Islet of Langerhans (tissue), 1 donor: ENCODE results near the gene PHTF2.

Experiments
- FAIRE-seq: peaks from one replicate; lab custom pipeline; 2011; peaks lifted over from hg19 to GRCh38; lab: Jason Lieb, UNC

Gene PHTF2

DNA sequence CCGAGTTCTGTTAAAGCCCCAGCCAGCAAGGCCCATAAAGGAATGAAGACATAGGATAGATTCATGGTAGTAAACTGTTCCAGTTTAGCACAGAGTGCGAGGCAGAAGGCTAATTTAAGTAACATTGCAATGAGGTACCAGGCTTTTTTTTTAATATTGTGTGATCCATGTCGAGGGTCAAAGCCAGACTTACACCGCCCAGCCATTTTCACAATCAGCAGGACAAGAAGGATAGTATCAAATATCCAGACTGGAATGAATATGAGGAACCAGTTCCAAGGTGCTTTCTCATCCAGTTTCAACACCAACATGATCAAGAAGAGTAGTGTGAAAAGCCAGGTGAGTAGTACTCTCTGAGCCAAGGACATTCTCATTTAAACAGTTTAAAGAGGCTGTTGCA is 4.6 kb upstream of the PHTF2 start:
- FAIRE-seq = no peak

DNA sequence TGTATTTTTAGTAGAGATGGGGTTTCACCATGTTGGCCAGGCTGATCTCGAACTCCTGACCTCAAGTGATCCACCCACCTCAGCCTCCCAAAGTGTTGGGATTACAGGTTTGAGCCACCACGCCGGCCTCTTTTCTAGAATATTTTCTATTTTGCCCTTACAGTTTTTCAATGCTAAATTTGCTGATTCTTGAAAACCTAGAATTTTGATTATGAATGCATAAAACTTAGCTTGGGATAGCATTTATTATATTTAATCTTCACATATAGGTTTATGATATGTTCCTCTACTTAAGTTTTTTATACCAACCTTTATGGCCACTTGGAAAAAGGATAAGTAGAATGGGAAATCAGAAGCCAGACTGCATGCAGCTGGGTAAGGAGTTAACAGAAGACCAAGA is 2.5 kb upstream of the PHTF2 start:
- FAIRE-seq = no peak

DNA sequence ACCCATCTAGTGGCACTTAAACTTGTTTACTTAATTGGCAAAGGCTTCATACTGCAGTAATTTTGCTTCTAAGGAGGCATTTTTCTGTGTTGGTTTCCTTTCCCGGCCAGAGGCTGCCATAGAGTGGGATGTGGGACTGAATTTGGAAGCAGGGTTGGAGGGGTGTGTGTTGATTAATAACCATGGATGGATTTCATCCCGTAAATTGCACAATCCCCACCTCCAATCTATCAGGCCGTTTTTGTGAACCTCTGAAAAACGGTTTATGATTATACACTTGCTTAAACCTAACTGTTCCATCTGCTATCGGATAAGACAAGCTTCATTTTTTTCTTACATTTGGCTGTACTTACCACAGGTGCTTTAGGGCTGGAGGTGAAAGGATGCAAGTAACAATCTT is 1.6 kb upstream of the PHTF2 start:
- no peak for FAIRE-seq

DNA sequence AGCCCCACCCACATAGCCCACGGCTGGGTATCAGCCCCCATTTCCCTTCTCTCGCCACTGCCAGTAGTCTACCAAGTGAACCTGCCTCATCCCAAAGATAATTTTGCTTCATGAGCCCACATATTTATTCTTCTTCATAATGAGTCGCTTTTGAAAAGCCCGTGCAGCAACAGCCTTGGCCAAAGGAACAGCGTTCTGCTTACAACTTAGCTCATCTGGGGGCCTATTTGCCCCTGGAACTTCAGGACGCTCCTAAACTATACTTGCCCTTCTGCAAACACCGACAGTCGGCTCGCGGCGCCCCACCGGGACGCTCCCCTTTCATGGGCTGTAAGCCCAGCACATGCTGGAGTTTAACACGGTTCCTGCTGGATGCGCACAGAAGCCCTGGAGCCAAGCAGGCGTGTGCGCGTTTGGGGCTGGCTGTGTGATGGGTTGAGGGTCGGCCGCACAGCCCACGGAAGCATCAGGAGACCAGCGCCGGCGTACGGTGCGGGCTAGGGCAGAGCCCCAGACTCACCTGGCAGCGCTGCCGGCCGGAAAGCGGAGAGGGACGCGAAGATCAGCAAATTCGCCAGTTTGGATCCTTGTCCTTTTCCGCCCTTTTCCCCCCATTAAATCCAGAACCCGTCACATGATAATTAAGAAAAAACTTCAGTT is 709 bp upstream of the PHTF2 start:
- no peak for FAIRE-seq

DNA sequence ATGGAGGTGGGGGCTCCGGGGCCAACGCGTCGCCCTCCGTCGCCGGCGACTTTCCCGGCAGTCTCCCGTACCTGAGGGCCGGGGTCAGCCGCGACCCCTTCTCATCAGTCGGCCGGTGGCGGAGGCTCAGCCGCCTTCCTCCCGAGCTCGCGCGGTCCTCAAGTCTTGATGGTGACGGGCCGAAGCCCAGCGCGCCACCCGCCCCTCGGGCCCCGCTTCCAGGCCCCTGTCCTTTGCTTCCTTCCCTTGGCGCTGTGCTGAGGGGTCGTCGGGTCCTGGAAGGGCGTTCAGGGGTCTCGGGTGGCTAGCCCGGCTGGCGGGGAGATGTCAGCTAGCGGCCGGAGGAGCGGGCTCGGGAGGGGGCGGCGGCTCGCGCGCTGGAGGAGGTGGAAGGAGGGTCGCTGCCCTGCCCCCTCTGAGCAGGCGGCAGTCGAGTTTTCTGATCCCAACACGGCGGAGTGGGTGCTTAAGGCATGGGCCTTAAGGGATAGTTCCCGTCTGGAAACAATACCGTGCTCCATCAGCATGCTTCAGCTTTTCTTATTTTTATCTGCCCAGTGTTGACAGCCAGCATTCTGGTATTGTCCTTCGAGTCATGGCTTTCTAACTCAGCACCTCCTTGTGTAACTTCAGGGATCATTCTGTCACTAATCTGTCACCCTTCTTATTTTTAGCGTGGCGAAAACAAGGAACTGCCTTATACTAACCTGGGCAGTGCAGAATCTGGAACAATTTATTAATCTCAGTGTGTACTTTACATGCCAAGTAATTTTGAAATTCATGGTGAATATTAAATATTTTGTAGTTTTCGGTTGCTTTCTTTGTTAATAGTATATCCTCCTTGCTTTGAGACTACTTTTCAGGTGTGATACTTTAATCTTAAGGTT is 748 bp downstream of the PHTF2 start:
- no peak for FAIRE-seq

DNA sequence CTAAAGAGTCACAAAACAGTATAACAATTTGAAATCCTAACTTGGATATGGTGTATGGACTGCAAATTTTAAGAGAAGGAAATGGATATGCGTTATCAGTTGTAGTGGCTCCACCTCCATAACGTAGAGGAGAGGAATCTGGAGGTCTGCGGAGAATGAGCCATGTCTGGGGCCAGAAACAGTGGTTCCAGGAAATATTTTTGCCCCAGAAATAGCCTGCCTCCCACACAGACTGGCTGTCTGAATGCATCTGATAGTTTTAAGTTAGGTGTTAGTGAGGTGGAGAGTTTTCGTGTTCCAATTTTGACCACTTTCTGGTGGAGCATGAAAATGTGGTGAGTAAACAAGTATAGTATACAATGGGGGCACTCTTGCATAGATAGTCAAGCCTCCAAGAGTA is 1.6 kb downstream of the PHTF2 start:
- FAIRE-seq = no peak

DNA sequence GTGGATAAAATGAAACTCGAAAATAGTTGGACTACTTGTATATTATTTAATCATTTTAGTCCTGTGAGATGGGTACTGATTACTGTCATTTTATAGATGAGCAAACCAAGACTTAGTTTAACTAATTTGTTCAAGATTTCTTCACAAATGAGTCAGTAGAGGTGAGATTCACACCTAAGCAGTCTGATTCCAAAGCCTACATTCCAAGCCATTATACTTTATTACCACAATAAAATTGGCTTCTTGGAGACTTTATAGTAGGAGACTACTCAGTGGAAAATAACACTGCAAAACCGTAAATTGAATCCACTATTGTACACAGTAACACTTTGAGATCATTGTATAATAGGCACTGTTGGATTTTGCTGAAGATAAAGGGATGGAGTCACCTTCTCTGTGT is 2.2 kb downstream of the PHTF2 start:
- no peak for FAIRE-seq

DNA sequence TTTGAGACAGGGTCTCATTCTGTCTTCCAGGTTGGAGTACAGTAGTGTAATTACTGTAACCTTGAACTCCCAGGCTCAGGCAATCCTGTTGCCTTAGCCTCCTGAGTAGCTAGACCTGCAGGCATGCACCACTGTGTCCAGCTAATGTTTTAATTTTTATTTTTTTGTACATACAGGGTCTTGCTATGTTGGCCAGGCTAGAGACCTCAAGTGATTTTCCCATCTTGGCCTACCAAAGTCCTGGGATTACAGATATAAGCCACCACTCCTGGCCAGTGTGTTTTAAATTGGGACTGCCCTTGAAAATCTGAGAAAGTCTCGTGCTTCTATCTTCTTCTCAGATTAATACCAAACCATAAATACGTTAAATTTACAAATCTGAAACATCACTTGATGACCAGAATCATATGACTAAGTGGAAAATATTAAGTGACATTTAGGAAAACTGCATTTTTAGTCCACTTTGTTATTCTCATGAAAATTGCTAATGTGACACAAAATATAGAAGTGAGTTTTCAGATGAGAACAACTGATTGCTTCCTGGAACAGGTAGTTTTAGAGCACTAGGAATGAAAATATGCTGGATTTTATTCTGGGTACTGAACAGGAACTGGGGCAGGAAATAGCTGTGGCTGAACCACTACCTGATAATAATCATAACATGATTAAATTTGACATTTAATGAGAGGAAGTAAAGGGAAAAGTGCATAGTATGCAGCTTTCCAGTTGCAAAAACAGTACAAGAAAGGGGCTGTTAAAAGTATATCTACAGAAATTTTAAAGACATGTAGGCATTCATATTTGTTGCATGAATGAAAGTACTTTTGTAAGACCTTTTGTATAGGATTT is 4.2 kb downstream of the PHTF2 start:
- no peak for FAIRE-seq

DNA sequence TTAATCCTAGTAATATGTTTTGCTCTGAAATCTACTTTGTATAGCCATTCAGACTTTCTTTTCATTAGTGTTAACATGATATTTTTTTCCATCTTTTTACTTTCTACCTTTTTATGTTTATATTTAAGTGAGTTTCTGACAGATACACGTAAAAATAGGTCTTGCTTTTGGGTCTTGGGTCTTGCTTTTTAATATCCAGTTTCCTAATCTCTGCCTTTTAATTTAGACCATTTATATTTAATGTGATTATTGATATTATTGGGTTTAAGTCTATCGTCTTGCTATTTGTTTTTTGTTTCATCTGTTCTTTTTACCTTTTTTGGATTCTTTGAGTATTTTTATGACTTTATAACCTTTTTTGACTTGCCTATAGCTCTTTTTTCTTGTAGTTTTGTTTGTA is 7.9 kb downstream of the PHTF2 start:
- peak; percentile 33 for FAIRE-seq

DNA sequence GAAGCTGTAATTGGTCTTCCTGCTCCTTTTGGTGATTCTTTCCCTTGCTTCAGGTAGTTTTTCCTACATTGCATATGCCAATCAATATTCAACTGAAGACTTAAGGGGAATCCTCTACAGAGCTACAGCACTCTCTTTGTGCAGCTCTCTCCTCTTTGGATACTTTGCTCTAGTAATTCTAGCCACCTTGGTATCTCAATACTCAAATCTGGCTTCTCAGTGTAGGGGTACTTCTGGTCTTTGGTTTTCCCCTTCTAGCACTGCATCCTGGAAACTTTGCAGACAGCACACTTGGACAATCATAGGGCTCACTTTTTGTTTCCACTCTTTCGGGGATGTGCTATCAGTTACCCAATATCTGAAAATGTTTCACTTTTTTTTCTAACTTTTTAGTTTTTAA is 9.9 kb downstream of the PHTF2 start:
- no peak for FAIRE-seq

DNA sequence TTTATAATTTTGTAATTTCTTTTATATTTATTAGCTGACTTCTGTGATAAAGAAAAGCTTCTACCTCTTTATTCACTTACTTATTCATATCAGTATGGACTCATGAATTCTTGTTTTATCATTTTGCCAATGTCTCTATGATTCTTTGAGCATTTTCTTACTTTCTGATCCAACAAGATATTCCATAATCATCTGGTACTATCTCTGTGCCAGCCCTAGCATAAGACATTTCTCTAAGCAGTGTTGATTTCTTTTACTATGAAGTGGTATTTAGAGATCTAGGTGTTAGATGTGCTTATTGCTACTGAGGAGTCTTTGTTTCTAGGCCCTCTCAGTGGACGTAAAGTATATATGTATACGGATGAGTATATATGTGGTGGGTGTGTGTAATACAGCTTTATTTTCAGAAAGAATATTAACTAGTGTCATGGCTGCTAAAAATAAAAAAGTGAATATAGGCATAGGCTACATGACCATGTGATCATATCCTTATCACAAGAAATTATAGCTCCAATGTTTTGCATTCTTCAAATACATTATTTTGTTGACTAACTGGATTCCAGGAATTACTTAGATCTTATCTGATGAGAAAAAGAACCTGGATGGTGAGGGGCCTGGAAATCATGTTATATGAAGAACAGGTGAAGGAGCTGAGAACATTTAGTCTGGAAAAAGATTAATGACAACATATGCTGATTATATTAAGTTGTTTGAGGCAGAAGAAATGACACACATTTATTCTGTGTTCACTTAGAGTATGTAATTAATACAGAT is 13.1 kb downstream of the PHTF2 start:
- no peak for FAIRE-seq

DNA sequence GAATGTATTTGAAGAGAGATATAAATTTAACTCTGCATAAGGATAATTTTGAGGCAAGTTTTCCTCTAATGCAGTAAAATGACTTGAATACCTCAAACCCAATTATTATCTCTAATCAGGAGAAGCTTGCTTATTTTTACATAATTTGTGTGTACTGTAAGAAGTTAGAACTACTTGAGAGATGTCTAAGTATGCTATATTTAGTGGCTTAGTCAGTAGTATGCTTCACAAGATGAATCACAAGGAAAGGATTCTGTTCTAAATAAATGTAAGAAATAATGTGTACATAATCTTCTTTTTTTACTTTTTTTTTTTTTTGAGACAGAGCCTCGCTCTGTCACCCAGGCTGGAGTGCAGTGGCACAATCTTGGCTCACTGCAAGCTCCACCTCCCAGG is 13.7 kb downstream of the PHTF2 start:
- no peak for FAIRE-seq

DNA sequence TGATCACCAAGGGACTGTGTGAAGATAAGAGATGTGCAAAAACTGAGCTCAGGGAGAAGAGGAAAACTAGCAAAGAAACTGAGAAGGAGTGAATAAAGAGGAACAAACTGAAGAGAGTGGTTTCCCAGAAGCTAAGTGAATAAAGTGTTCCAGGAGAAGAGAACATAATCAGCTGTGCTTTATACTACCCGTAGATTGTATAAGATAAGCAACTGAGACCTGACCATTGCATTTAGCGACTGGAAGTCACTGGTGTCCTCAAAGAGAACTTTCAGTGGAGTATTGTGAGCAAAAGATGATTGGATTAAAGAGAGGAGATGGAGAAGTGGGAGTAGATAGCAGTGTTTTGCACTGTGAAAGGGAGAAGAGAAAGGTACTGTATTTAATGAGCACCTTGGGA is 14.6 kb downstream of the PHTF2 start:
- no peak for FAIRE-seq

DNA sequence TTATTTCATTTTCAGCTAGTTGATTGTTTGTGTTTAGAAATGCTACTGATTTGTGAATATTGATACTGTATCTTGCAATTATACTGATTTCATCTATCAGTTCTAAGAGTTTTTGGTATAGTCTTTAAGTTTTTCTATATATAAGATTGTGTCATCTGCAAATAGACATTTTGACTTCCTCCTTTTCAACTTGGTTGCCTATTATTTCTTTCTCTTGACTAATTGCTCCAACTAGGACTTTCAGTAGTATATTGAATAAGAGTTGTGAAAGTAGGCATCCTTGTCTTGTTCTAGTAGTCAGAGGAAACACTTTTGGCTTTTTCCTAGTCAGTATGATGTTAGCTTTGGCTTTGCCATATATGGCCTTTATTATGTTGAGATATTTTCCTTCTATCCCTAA is 20.4 kb downstream of the PHTF2 start:
- FAIRE-seq = peak; percentile 13

DNA sequence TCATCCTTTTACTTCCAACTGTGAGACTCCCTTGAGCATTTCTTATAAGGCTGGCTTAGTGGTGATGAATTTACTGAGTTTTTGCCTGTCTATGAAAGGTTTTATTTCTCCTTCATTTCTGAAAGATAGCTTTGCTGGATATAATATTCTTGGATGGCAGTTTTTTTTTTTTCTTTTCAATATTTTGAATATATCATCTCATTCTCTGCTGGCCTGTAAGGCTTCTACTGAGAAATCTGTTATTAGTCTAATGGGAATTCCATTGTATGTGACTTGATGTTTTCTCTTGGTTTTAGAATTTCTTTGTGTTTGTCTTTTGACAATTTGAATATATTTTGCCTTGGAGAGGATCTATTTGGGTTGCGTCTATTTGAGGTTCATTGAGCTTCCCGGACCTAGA is 22.4 kb downstream of the PHTF2 start:
- FAIRE-seq = no peak

DNA sequence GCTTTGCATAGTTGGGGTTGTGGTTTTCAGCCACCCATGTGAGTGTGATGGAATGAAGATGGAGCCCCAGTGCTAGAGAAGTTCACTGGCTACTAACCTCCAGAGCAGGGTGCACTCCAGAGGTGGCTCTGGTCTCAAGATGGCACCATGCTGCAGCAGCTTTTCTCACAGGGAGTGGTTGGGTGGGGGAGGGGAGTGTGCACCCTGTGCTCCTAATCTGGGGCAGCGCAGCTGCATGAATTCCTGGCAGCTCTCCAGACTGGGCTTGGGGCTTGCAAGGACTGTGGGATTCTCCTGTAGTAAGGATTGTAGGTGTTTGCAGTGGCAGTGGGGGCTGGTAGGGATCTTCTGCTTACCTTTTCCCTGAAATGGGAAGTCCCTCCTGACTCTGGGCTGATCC is 23.7 kb downstream of the PHTF2 start:
- no peak for FAIRE-seq

DNA sequence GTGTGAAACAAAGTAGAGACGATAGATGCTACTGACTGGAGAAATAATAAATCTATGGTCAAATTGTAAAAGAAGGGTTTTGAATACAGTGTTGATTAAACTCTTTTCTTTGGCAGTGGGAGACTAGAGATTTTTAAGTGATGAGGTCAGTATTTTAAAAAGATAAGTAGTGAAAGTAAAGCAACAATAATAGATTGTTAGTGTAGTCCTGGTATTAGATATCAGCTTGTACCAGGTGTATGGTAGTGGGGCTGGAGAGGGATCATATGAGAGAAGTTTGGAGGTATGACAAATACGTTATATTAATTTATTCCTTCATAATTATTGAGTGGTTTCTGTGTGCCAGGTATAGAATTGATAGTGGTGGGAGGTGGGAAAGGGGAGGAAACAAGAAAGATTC is 25.2 kb downstream of the PHTF2 start:
- no peak for FAIRE-seq

DNA sequence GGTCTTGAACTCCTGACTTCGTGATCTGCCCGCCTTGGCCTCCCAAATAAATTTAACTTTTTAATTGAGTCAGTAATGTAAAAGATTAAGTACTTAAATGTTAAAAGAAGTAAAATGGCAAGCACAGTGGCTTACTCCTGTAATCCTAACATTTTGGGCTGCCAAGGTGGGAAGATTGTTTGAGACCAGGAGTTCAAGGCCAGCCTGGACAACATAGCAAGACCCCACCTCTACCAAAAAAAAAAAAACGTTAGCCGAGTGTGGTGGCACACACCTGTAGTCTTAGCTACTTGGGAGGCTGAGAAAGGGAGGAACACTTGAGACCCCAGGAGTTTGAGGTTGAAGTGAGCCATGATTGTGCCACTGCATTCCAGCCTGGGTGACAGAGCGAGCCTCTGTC is 26.1 kb downstream of the PHTF2 start:
- no peak for FAIRE-seq

DNA sequence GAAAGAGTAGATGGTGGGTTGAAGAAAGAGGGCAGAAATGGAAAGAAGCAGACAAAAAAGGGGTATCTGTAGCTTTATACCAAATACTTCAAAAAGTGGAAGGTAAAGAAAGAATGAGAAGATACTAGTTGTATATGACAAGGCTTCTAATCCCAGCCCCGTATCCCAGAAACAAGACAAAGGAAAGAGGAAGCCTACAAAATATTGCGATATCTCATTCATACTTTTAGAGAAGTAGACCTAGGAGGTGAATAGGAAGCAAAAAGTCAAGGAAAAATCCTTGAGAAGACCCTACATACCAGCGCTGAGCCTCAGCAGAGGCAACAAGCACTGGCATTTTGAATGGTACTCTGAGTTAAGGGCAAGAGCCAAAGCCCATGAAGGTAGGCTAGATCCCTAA is 26.6 kb downstream of the PHTF2 start:
- no peak for FAIRE-seq

DNA sequence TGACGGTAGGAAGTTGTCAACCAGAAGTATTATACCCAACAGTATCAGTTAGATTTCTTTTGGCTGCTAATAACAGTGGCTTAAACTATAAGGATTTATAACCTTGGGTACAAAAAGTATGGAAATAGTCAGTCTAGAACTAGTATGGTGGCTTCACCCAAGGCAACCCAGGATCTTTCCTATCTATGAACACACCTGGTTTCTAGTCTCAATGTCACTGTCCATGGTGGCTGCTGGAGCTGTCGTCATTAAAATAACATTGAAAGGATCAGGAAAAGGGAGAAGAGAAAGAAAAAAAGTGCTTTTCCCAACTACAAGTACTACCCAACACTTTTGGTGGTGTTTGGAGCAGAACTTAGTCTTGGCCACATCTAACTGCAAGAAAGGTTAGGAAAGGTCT is 27.7 kb downstream of the PHTF2 start:
- no peak for FAIRE-seq

DNA sequence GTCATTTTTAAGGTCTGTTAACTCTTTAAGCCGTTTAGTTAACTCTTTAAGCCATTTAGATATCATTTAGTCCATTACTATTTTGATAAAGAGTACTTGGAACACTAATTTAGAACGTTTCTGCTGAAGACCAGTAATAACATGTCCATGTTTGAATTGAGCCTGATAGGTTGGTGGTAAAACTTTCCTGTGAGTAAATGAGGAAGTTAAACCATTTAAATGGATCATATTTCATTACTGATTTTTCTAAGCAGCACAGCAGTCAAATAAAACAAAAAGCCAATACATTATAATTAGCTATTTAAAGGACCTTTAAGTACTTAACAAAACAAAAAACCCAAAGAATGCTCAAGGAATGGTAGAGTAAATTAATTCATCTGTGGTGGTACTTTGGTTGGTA is 29.4 kb downstream of the PHTF2 start:
- FAIRE-seq = peak; percentile 45

DNA sequence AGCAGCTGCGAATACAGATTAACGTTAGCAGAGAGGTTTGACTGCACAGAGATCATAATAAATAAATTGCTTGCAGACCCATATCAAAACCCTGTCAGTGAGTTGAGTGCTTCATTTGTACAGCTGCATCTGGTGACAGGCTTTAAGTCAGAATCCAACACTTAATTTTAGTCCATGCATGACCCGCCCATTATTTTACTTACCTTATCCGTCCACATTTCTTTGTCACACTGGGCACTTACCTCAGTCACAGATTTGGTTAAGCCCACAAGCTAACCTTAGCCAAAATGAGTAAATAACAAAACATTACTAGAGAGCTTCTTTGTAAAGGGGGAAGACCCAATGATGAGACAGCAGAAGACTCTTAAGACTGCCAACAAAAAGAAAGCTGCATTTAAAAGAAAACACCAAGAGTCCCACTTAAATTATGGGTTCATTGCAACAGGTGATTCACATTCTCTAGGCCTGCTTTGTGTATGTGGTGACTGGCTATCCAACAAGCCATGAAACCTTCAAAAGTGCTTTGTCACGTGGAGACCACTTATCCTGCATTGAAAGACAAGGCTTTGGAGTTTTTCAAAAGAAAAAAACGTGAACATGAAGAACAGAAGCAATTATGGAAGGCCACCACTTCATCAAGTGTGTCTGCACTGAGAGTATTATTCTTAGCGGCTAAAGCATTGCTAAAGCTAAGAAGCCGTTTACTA is 32.2 kb downstream of the PHTF2 start:
- FAIRE-seq = no peak
